ENCODE data around the gene RERE.

The RERE gene

GRCh38 chr1:8684590-8684989 lies 132.8 kb downstream of the RERE start:
- DNase-seq = no peak

GRCh38 chr1:8682573-8682972 lies 134.9 kb downstream of the RERE start:
- no peak for DNase-seq

GRCh38 chr1:8681911-8682310 lies 135.5 kb downstream of the RERE start:
- DNase-seq = no peak

- no peak for DNase-seq
These were observed 136.5 kb downstream of the RERE start for GRCh38 chr1:8680664-8681650.

- no peak for DNase-seq
These were observed 137.3 kb downstream of the RERE start for GRCh38 chr1:8679929-8680663.

- DNase-seq = no peak
These were observed 138.0 kb downstream of the RERE start for GRCh38 chr1:8679395-8679800.

GRCh38 chr1:8678673-8679394 lies 138.6 kb downstream of the RERE start:
- no peak for DNase-seq

GRCh38 chr1:8677782-8678181 lies 139.7 kb downstream of the RERE start:
- DNase-seq = no peak

GRCh38 chr1:8676813-8677212 lies 140.6 kb downstream of the RERE start:
- DNase-seq = no peak

- DNase-seq = no peak
These were observed 141.4 kb downstream of the RERE start for GRCh38 chr1:8676072-8676471.

GRCh38 chr1:8674912-8675311 lies 142.5 kb downstream of the RERE start:
- DNase-seq = no peak

- no peak for DNase-seq
These were observed 143.0 kb downstream of the RERE start for GRCh38 chr1:8674481-8674880.

GRCh38 chr1:8671306-8671917 lies 146.0 kb downstream of the RERE start:
- DNase-seq = no peak

- DNase-seq = no peak
These were observed 147.0 kb downstream of the RERE start for GRCh38 chr1:8670371-8670818.

GRCh38 chr1:8669606-8670335 lies 147.7 kb downstream of the RERE start:
- no peak for DNase-seq

- DNase-seq = no peak
These were observed 149.4 kb downstream of the RERE start for GRCh38 chr1:8667869-8668594.

GRCh38 chr1:8666389-8667167 lies 150.9 kb downstream of the RERE start:
- DNase-seq = no peak

GRCh38 chr1:8665833-8666232 lies 151.6 kb downstream of the RERE start:
- no peak for DNase-seq

GRCh38 chr1:8664887-8665286 lies 152.6 kb downstream of the RERE start:
- DNase-seq = no peak

GRCh38 chr1:8663915-8664329 lies 153.5 kb downstream of the RERE start:
- no peak for DNase-seq
